Panc1 (cell line): ENCODE measurements around the gene IFT80. TPM values are rescaled to one million over a fixed set of nuclear protein-coding genes. Genes with fewer than 3 reads are reported as not detected.

ENCODE experiments used
- ATAC-seq: fragments of 200-7000 bp; cut with Tn5 transposase; 2 replicates; pipeline ENCODE4 v1.9.1; 2020; ENCODE audit warnings: mild to moderate bottlenecking, moderate library complexity
- BruUV-seq: library from RNA; stranded (reverse); fragments of 400-500 nt; replicated peaks from 2 replicates; lab custom pipeline; 2021; lab: Mats Ljungman, UMichigan
- CTCF ChIA-PET: fragments of 300-600 bp; sonication (Branson Sonifier 250); formaldehyde crosslinking; loops from one replicate; lab custom pipeline; 2022; ENCODE audit warnings: antibody characterized with exemption; lab: Charles Lee
- POLR2A ChIA-PET: fragments of 300-600 bp; sonication (Branson Sonifier 250); formaldehyde crosslinking; loops from one replicate; lab custom pipeline; 2022; ENCODE audit warnings: antibody characterized with exemption; lab: Charles Lee
- DNase-seq: peaks from one replicate; pipeline ENCODE4 v3.0.0-alpha.2; 2010; ENCODE audit warnings: low read depth, low spot score
- H3K27ac ChIP-seq: 2 replicates; pipeline ENCODE4 v1.5.1; 2011; ENCODE audit warnings: mild to moderate bottlenecking, low read length, inconsistent platforms
- H3K27me3 ChIP-seq: fragments of 200-500 bp; sonication (Bioruptor generic); 2 replicates; pipeline ENCODE4 v1.6.0; 2014; ENCODE audit warnings: low read length, inconsistent platforms; ENCODE audit not compliant: control insufficient read depth, insufficient read depth
- H3K36me3 ChIP-seq: fragments of 200-500 bp; sonication (Bioruptor generic); 2 replicates; pipeline ENCODE4 v1.5.1; 2014; ENCODE audit warnings: inconsistent platforms, mild to moderate bottlenecking, low read length, moderate library complexity; ENCODE audit not compliant: control insufficient read depth, insufficient read depth
- H3K4me1 ChIP-seq: 2 replicates; pipeline ENCODE4 v1.5.1; 2011; ENCODE audit warnings: inconsistent platforms, mild to moderate bottlenecking, low read length, moderate library complexity; ENCODE audit not compliant: control insufficient read depth, insufficient read depth
- H3K4me3 ChIP-seq, 2 experiments: 2 replicates each; pipeline ENCODE4 v1.5.1; 2011 to 2012; ENCODE audit warnings: low read depth in 2 of 2, low read length in 2 of 2, mild to moderate bottlenecking in 2 of 2, inconsistent platforms in 1 of 2, moderate library complexity in 1 of 2
- H3K9me3 ChIP-seq: fragments of 200-500 bp; sonication (Bioruptor generic); 2 replicates; pipeline ENCODE4 v1.5.1; 2014; ENCODE audit warnings: low read depth, mild to moderate bottlenecking, inconsistent platforms, low read length, moderate library complexity; ENCODE audit not compliant: control insufficient read depth, insufficient read depth
- POLR2AphosphoS5 ChIP-seq: IDR thresholded peaks from 2 replicates; pipeline ENCODE4 v1.6.1; 2012; ENCODE audit warnings: mild to moderate bottlenecking, low read depth, low read length, moderate library complexity
- REST ChIP-seq, 2 experiments: IDR thresholded peaks; 2 replicates each; pipeline ENCODE4 v1.6.1; 2011 to 2012; ENCODE audit warnings: low read depth in 2 of 2, control low read depth in 1 of 2, low read length in 1 of 2, mild to moderate bottlenecking in 1 of 2, moderate library complexity in 1 of 2; ENCODE audit not compliant: insufficient read depth in 1 of 2
- SIN3A ChIP-seq: IDR thresholded peaks from 2 replicates; pipeline ENCODE4 v1.6.1; 2012; ENCODE audit warnings: low read depth, mild to moderate bottlenecking, low read length, moderate library complexity, borderline replicate concordance; ENCODE audit not compliant: insufficient read depth
- TCF7L2 ChIP-seq: IDR thresholded peaks from 2 replicates; pipeline ENCODE4 v1.6.1; 2011; ENCODE audit warnings: mild to moderate bottlenecking, low read depth, low read length, inconsistent platforms
- in situ Hi-C: cut with HindIII; loops from 2 replicates; pipeline ENCODE4 v1.10.0; 2016; ENCODE audit warnings: low sequenced_read_pairs, low pct_unique_long_range_greater_than_20kb
- intact Hi-C: fragments of 100-400 bp; cut with micrococcal nuclease; formaldehyde crosslinking; loops from one replicate; pipeline ENCODE4 v1.10.0; 2022; ENCODE audit not compliant: unreplicated experiment
- total RNA-seq: library from RNA; stranded (reverse); gene quantifications from one replicate; pipeline ENCODE4 v1.2.1, GENCODE V29; 2021; ENCODE audit not compliant: unreplicated experiment
- TF ChIP-seq, protein P1 (sequence below): fragments of 450-650 bp; IDR thresholded peaks from 2 replicates; pipeline ENCODE4 v1.5.1; 2017; ENCODE audit warnings: mild to moderate bottlenecking

IFT80 gene
- total RNA-seq, 1 experiment from 2014 or later: 35.1 TPM

- no peaks in the 10 kb centered on the region for H3K27me3 ChIP-seq
- in situ Hi-C loops (no loop called here), intact Hi-C loops (no loop called here)
- POLR2A ChIA-PET: no interaction called here
- H3K4me1 ChIP-seq: peaks cover 11% of the 10 kb centered on the region
- BruUV-seq: no TSS peak
- no peaks in the 10 kb centered on the region for H3K9me3 ChIP-seq
- ATAC-seq (no peak), DNase-seq (no peak)
- no peaks in the 10 kb centered on the region; the same call in 1 of the 2 replicates for H3K36me3 ChIP-seq
- H3K27ac ChIP-seq: peak overlapping the region; percentile 36; the same call in 1 of the 2 replicates
- CTCF ChIA-PET: no interaction called here
- no peak overlapping the region for H3K4me3 ChIP-seq
- TF ChIP-seq, protein P1, sequence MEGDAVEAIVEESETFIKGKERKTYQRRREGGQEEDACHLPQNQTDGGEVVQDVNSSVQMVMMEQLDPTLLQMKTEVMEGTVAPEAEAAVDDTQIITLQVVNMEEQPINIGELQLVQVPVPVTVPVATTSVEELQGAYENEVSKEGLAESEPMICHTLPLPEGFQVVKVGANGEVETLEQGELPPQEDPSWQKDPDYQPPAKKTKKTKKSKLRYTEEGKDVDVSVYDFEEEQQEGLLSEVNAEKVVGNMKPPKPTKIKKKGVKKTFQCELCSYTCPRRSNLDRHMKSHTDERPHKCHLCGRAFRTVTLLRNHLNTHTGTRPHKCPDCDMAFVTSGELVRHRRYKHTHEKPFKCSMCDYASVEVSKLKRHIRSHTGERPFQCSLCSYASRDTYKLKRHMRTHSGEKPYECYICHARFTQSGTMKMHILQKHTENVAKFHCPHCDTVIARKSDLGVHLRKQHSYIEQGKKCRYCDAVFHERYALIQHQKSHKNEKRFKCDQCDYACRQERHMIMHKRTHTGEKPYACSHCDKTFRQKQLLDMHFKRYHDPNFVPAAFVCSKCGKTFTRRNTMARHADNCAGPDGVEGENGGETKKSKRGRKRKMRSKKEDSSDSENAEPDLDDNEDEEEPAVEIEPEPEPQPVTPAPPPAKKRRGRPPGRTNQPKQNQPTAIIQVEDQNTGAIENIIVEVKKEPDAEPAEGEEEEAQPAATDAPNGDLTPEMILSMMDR: no peak
- TF ChIP-seq SIN3A: no peak
- no peak for TF ChIP-seq REST (IDR thresholded peaks at IDR 0.05; ENCODE audit: insufficient read depth in 1 of 2, low read depth in 2 of 2, low read length in 1 of 2)
- no peak for TF ChIP-seq TCF7L2
- TF ChIP-seq POLR2AphosphoS5: no peak
Measured at GRCh38 chr3:160395297-160395696, 3.7 kb downstream of the IFT80 start.

GRCh38 chr3:160394009-160394392 is 5.0 kb downstream of the IFT80 start:
- DNase-seq (no peak), ATAC-seq (no peak)
- no peak overlapping the region for H3K27ac ChIP-seq
- H3K9me3 ChIP-seq: no peaks in the 10 kb centered on the region
- BruUV-seq: no TSS peak
- TF ChIP-seq REST (IDR thresholded peaks at IDR 0.05; ENCODE audit: insufficient read depth in 1 of 2, low read depth in 2 of 2, low read length in 1 of 2) (no peak), POLR2AphosphoS5 (no peak), TCF7L2 (no peak), SIN3A (no peak)
- TF ChIP-seq, protein P1: no peak
- intact Hi-C loops: no loop called here
- peaks cover 11% of the 10 kb centered on the region for H3K4me1 ChIP-seq
- H3K4me3 ChIP-seq: no peak overlapping the region
- ChIA-PET CTCF (no interaction called here), POLR2A (no interaction called here)
- no peaks in the 10 kb centered on the region for H3K27me3 ChIP-seq
- in situ Hi-C loops: no loop called here
- H3K36me3 ChIP-seq: no peaks in the 10 kb centered on the region
